Sigmoid colon (tissue), 4 donors: ENCODE results near the gene BICRA.

Source experiments
- CTCF ChIP-seq, 4 experiments: fragments of 450-650 bp in 3 of 4; fragments of 200-600 bp in 1 of 4; IDR thresholded peaks; one replicate each; pipeline ENCODE4 v1.5.1; 2016 to 2019; ENCODE audit warnings: antibody characterized with exemption in 4 of 4, mild to moderate bottlenecking in 3 of 4, moderate library complexity in 2 of 4
- POLR2A ChIP-seq, 2 donors: fragments of 450-650 bp; IDR thresholded peaks; one replicate each; pipeline ENCODE4 v1.6.1; 2016; ENCODE audit warnings: antibody characterized with exemption in 2 of 2, mild to moderate bottlenecking in 2 of 2, moderate library complexity in 2 of 2
- POLR2AphosphoS5 ChIP-seq, 4 donors: sonication (generic); formaldehyde crosslinking; IDR thresholded peaks; one replicate each; pipeline ENCODE4 v1.6.1; 2017; ENCODE audit warnings: antibody characterized with exemption in 4 of 4

GRCh38 chr19:47693489-47693888 lies 84.6 kb downstream of the BICRA start:
- TF ChIP-seq POLR2AphosphoS5 (IDR thresholded peaks at IDR 0.05) = no peak
- TF ChIP-seq POLR2A (IDR thresholded peaks at IDR 0.05) = no peak
- no peak for TF ChIP-seq CTCF (IDR thresholded peaks at IDR 0.05)
